ENCODE results near the gene SIGLEC1. TPM values are rescaled to one million over a fixed set of nuclear protein-coding genes. Genes with fewer than 3 reads are reported as not detected.

Gene SIGLEC1
- total and polyA plus RNA-seq, 8 donors: 1.8 to 45.8 (median 2.6) TPM

GRCh38 chr20:3702611-3703391 is 9.6 kb downstream of the SIGLEC1 start:
- TF ChIP-seq CTCF (IDR thresholded peaks at IDR 0.05): no peak
- H3K4me1 ChIP-seq: no peaks in the 10 kb centered on the region
- intact Hi-C loops (cut with DNase I): no loop called here
- no peak overlapping the region for H3K4me3 ChIP-seq
- peaks cover 0 to 39% of the 10 kb centered on the region in 2 donors for H3K36me3 ChIP-seq
- DNase-seq: no peak
- ATAC-seq: no peak
- no peaks in the 10 kb centered on the region for H3K27me3 ChIP-seq
- no peak overlapping the region for H3K27ac ChIP-seq
- H3K9me3 ChIP-seq: no peaks in the 10 kb centered on the region

- no peak for ATAC-seq
- Histone ChIP-seq H3K36me3 (peaks cover 0 to 47% of the 10 kb centered on the region in 2 donors), H3K27ac (no peak overlapping the region), H3K27me3 (no peaks in the 10 kb centered on the region), H3K9me3 (peaks cover 0 to 4% of the 10 kb centered on the region in 2 donors), H3K4me1 (no peaks in the 10 kb centered on the region), H3K4me3 (no peak overlapping the region)
- TF ChIP-seq CTCF (IDR thresholded peaks at IDR 0.05): no peak
- DNase-seq: no peak
- intact Hi-C loops (cut with DNase I): no loop called here
Observed at GRCh38 chr20:3701061-3701998, 11.1 kb downstream of the SIGLEC1 start.

GRCh38 chr20:3699037-3699436 is 13.4 kb downstream of the SIGLEC1 start:
- Histone ChIP-seq H3K4me1 (no peaks in the 10 kb centered on the region), H3K27me3 (no peaks in the 10 kb centered on the region), H3K27ac (no peak overlapping the region), H3K4me3 (no peak overlapping the region), H3K36me3 (peaks cover 0 to 38% of the 10 kb centered on the region in 2 donors), H3K9me3 (peaks cover 0 to 7% of the 10 kb centered on the region in 2 donors)
- DNase-seq (no peak), ATAC-seq (no peak)
- intact Hi-C loops (cut with DNase I): no loop called here
- no peak for TF ChIP-seq CTCF (IDR thresholded peaks at IDR 0.05)

GRCh38 chr20:3698591-3699001 is 13.8 kb downstream of the SIGLEC1 start:
- Histone ChIP-seq H3K27me3 (no peaks in the 10 kb centered on the region), H3K27ac (no peak overlapping the region), H3K9me3 (peaks cover 0 to 7% of the 10 kb centered on the region in 2 donors), H3K36me3 (peaks cover 0 to 34% of the 10 kb centered on the region in 2 donors), H3K4me3 (no peak overlapping the region), H3K4me1 (no peaks in the 10 kb centered on the region)
- DNase-seq (peak in 1 of 4 donors; percentile 64), ATAC-seq (no peak)
- TF ChIP-seq CTCF (IDR thresholded peaks at IDR 0.05): no peak
- intact Hi-C loops (cut with DNase I): no loop called here
